Mesenchymal stem cell (in vitro differentiated cells and primary cell): ENCODE results near the gene MTG1.

ENCODE experiments used
- DNase-seq: peaks from one replicate; pipeline ENCODE4 v3.0.0-alpha.2; 2013
- H2AFZ ChIP-seq: one replicate; pipeline ENCODE4 v1.6.1; 2013; ENCODE audit warnings: low read depth, mild to moderate bottlenecking, control low read depth, inconsistent platforms, low read length, moderate library complexity
- H2AK5ac ChIP-seq: 2 replicates; pipeline ENCODE4 v1.6.1; 2013; ENCODE audit warnings: low read length, moderate library complexity, mild to moderate bottlenecking, inconsistent platforms; ENCODE audit not compliant: severe bottlenecking
- H2BK120ac ChIP-seq: one replicate; pipeline ENCODE4 v1.6.1; 2013; ENCODE audit warnings: low read depth, mild to moderate bottlenecking, inconsistent platforms, low read length, moderate library complexity
- H2BK12ac ChIP-seq, 2 experiments: one replicate each; pipeline ENCODE4 v1.6.1; 2013; ENCODE audit warnings: inconsistent platforms in 2 of 2, low read length in 2 of 2, mild to moderate bottlenecking in 2 of 2, moderate library complexity in 2 of 2, control low read depth in 1 of 2
- H2BK15ac ChIP-seq: one replicate; pipeline ENCODE4 v1.6.1; 2013; ENCODE audit warnings: mild to moderate bottlenecking, low read depth, inconsistent platforms; ENCODE audit not compliant: poor library complexity, severe bottlenecking
- H2BK5ac ChIP-seq: 2 replicates; pipeline ENCODE4 v1.6.1; 2013; ENCODE audit warnings: low read depth, mild to moderate bottlenecking, low read length, control low read depth, inconsistent platforms; ENCODE audit not compliant: poor library complexity, severe bottlenecking
- H3K14ac ChIP-seq, 2 experiments: one replicate each; pipeline ENCODE4 v1.6.1; 2013; ENCODE audit warnings: inconsistent platforms in 2 of 2, low read length in 2 of 2, control low read depth in 1 of 2, mild to moderate bottlenecking in 1 of 2, moderate library complexity in 1 of 2
- H3K18ac ChIP-seq, 2 experiments: one replicate each; pipeline ENCODE4 v1.6.1; 2013; ENCODE audit warnings: inconsistent platforms in 2 of 2, low read length in 2 of 2, control low read depth in 1 of 2, low read depth in 1 of 2, mild to moderate bottlenecking in 1 of 2
- H3K23ac ChIP-seq, 2 experiments: one replicate each; pipeline ENCODE4 v1.6.1; 2013; ENCODE audit warnings: inconsistent platforms in 2 of 2, low read length in 2 of 2, mild to moderate bottlenecking in 2 of 2, moderate library complexity in 2 of 2, control low read depth in 1 of 2
- H3K27ac ChIP-seq: 2 replicates; pipeline ENCODE4 v1.5.1; 2013; ENCODE audit warnings: mild to moderate bottlenecking, moderate library complexity, low read length, control low read depth, inconsistent platforms; ENCODE audit not compliant: poor library complexity, severe bottlenecking
- H3K27me3 ChIP-seq, 2 experiments: 2 replicates each; pipeline versions ENCODE4 v1.6.1 to v1.7.0; 2013; ENCODE audit warnings: low read length in 2 of 2, mild to moderate bottlenecking in 2 of 2, moderate library complexity in 2 of 2, control low read depth in 1 of 2, inconsistent platforms in 1 of 2; ENCODE audit not compliant: control insufficient read depth in 1 of 2, insufficient read depth in 1 of 2
- H3K36me3 ChIP-seq, 2 experiments: 2 replicates each; pipeline versions ENCODE4 v1.6.1 to v1.7.0; 2013; ENCODE audit warnings: low read length in 2 of 2, control low read depth in 1 of 2, inconsistent platforms in 1 of 2, low read depth in 1 of 2, mild to moderate bottlenecking in 1 of 2; ENCODE audit not compliant: insufficient read depth in 2 of 2, control insufficient read depth in 1 of 2
- H3K4ac ChIP-seq, 2 experiments: one replicate each; pipeline ENCODE4 v1.6.1; 2013; ENCODE audit warnings: inconsistent platforms in 2 of 2, low read length in 2 of 2, mild to moderate bottlenecking in 2 of 2, moderate library complexity in 2 of 2, control low read depth in 1 of 2, low read depth in 1 of 2
- H3K4me1 ChIP-seq: 2 replicates; pipeline ENCODE4 v1.6.1; 2013; ENCODE audit warnings: low read depth, low read length, control low read depth; ENCODE audit not compliant: control insufficient read depth, insufficient read depth
- H3K4me2 ChIP-seq: 2 replicates; pipeline ENCODE4 v1.6.1; 2013; ENCODE audit warnings: low read length, mild to moderate bottlenecking, inconsistent platforms; ENCODE audit not compliant: poor library complexity, severe bottlenecking
- H3K4me3 ChIP-seq, 2 experiments: 2 replicates each; pipeline versions ENCODE4 v1.5.1 to v1.7.0; 2013; ENCODE audit warnings: low read length in 2 of 2, mild to moderate bottlenecking in 2 of 2, control low read depth in 1 of 2, low read depth in 1 of 2; ENCODE audit not compliant: insufficient read depth in 1 of 2
- H3K79me1 ChIP-seq: replicated peaks from 2 replicates; pipeline ENCODE4 v1.6.1; 2013; ENCODE audit warnings: mild to moderate bottlenecking, control low read depth, low read length, inconsistent platforms; ENCODE audit not compliant: poor library complexity, severe bottlenecking
- H3K9ac ChIP-seq: 2 replicates; pipeline ENCODE4 v1.7.0; 2013; ENCODE audit warnings: mild to moderate bottlenecking, low read length, moderate library complexity
- H3K9me3 ChIP-seq: 2 replicates; pipeline ENCODE4 v1.7.0; 2013; ENCODE audit warnings: mild to moderate bottlenecking, low read length; ENCODE audit not compliant: control insufficient read depth
- H4K8ac ChIP-seq: one replicate; pipeline ENCODE4 v1.6.1; 2013; ENCODE audit warnings: inconsistent platforms, mild to moderate bottlenecking, low read length, moderate library complexity
- H4K91ac ChIP-seq: one replicate; pipeline ENCODE4 v1.6.1; 2013; ENCODE audit warnings: mild to moderate bottlenecking, low read length, inconsistent platforms
- WGBS: methylation state at CpG from one replicate; pipeline ENCODE4 v1.1.7; 2013; ENCODE audit warnings: mixed read lengths; 5-methylcytosine and 5-hydroxymethylcytosine counted together

Gene MTG1

DNA sequence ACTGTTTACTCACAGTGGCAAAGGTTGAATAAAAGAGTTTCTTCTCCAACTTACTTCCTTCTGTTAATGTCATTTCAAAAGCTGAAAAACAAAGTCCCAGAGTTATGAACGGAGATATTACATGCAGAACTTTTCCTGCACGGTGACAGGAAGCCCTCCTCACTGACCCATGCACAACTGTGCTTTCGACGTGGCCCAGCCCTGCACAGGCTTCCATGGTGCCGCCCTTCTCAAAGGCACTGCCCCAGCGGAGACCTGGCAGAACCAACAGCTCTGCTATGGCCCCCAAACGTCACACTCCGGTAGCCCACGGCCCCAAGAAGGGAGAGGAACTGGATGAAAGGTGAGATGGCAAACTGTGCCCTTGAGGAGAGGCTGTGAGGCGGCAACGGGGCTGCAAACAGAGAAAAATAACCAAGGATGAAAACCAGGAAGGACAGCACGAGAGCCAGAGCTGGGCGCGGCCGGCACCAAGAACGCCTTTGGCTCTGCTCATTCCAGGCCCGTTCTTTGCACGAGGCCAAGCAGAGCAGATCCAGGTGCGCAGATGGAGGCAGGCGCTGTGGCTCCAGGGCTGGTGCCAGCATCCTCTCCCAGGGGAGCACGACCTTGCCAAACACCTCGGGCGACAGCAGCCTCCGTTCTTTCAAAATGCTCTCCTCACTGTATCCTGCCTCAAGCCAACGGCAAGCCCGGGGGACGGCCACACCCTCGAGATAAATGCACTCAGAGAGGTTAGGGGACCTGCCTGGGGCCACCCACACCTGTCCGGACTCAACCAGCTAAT, 29.1 kb upstream of the MTG1 start:
- Histone ChIP-seq H3K4me3 (no peak overlapping the region), H3K9me3 (no peaks in the 10 kb centered on the region), H2AK5ac (no peak overlapping the region), H2BK5ac (no peak overlapping the region), H2AFZ (no peak overlapping the region), H2BK120ac (no peak overlapping the region), H4K8ac (no peak overlapping the region), H3K14ac (no peak overlapping the region), H4K91ac (no peak overlapping the region), H3K79me1 (peaks cover 22% of the 10 kb centered on the region), H2BK12ac (no peak overlapping the region), H3K4me2 (no peak overlapping the region), H2BK15ac (no peak overlapping the region), H3K27ac (no peak overlapping the region), H3K4me1 (no peaks in the 10 kb centered on the region), H3K36me3 (peaks cover 68 to 71% of the 10 kb centered on the region in 2 experiments), H3K9ac (no peak overlapping the region), H3K4ac (no peak overlapping the region), H3K23ac (no peak overlapping the region), H3K27me3 (no peaks in the 10 kb centered on the region), H3K18ac (no peak overlapping the region)
- no peak for DNase-seq
- WGBS, result 97% methylated on average over 29 of the region's 29 CpGs

DNA sequence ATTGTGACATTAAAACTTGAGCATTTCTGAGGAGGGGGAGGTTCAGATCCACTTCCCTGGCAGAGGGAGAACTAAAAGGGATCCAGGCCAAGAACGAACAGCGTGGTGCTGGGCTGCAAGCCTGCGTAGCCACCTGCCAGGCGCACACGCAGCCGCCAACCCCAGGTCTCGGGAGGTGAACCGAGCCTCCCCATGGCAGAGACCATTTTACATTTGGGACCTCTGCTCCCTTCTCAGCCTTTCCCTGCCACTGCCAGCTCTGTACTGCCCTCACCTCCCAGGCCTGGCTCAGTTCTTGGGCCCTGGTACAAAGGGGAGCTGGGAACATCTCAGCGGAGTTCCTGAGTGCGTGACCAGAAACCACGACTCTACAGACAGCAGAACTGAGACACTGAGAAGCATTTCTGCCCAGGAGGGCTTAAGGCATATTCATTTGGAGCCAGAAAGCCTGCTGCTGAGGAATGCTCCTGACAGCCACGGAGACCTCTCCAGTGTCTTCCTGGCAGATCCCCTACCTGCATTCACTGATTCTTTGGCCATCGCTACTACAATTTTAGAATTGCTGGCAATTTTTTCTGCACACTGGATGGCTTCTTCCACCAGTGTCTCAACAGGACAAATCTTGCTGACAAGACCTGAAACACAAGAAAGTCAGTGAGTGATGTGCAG, 28.4 kb upstream of the MTG1 start:
- Histone ChIP-seq H3K18ac (no peak overlapping the region), H3K4ac (no peak overlapping the region), H2AK5ac (no peak overlapping the region), H2BK120ac (no peak overlapping the region), H4K91ac (no peak overlapping the region), H3K79me1 (peaks cover 29% of the 10 kb centered on the region), H3K9me3 (no peaks in the 10 kb centered on the region), H3K4me2 (no peak overlapping the region), H3K4me1 (no peaks in the 10 kb centered on the region), H2AFZ (no peak overlapping the region), H3K4me3 (no peak overlapping the region), H3K14ac (no peak overlapping the region), H3K36me3 (peaks cover 76 to 78% of the 10 kb centered on the region in 2 experiments), H2BK12ac (no peak overlapping the region), H3K27ac (no peak overlapping the region), H2BK15ac (no peak overlapping the region), H3K23ac (no peak overlapping the region), H4K8ac (no peak overlapping the region), H3K9ac (no peak overlapping the region), H3K27me3 (no peaks in the 10 kb centered on the region), H2BK5ac (no peak overlapping the region)
- 93% methylated on average over 13 of the region's 13 CpGs for WGBS
- DNase-seq, result no peak

DNA sequence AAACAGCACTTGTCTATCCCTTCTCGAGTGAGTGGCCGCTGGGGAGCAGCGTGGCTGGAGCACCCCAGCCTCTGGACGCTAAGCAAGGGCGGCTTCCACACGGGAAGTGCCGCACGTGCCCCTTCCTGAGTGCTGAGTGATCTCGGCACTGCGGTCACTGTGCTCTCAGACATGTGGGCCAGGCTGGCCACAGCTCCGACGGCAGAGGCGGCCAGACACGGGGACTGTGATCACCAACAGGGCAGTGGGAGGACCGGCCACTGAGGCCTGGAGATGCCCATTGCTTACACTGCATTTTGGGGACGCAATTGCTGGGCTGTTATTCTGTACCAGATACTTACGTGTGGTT, 27.9 kb upstream of the MTG1 start:
- H2BK5ac ChIP-seq, result no peak overlapping the region

DNA sequence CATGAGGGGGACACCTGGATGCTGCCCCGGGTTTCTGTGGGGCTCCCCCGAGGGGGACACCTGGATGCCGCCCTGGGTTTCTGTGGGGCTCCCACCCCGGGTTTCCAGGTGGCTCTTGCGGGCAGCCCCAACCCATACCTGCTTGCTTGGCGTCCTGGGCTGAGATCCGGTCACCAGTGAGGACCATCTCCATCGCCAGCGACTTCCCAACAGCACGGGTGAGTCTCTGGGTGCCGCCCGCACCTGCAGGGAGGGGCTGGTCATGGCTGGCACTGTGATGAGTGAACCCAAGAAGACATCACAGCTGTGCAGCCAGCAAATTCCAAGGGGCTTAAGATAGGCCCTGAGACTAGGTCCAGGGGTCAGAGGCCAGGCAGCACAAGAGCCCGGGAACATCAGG, 27.2 kb upstream of the MTG1 start:
- H2BK5ac ChIP-seq, result no peak overlapping the region
- no peak overlapping the region for H4K91ac ChIP-seq
- H3K4me2 ChIP-seq, result no peak overlapping the region
- H2BK12ac ChIP-seq, result no peak overlapping the region
- H3K27me3 ChIP-seq, result no peaks in the 10 kb centered on the region
- H3K4me1 ChIP-seq, result peaks cover 6% of the 10 kb centered on the region
- 96% methylated on average over 13 of the region's 13 CpGs for WGBS
- no peak overlapping the region for H3K18ac ChIP-seq
- H3K4me3 ChIP-seq, result no peak overlapping the region
- DNase-seq, result no peak
- H2BK15ac ChIP-seq, result no peak overlapping the region
- H2BK120ac ChIP-seq, result no peak overlapping the region
- H2AFZ ChIP-seq, result no peak overlapping the region
- H4K8ac ChIP-seq, result no peak overlapping the region
- no peak overlapping the region for H3K27ac ChIP-seq
- H3K23ac ChIP-seq, result no peak overlapping the region
- H2AK5ac ChIP-seq, result no peak overlapping the region
- H3K9ac ChIP-seq, result no peak overlapping the region
- no peaks in the 10 kb centered on the region for H3K9me3 ChIP-seq
- peaks cover 35% of the 10 kb centered on the region for H3K79me1 ChIP-seq
- no peak overlapping the region for H3K4ac ChIP-seq
- H3K14ac ChIP-seq, result no peak overlapping the region
- H3K36me3 ChIP-seq, result peaks cover 79 to 80% of the 10 kb centered on the region in 2 experiments

More for the DNA sequence above, 27.9 kb upstream of the MTG1 start:
- Histone ChIP-seq H2BK15ac (no peak overlapping the region), H3K79me1 (peaks cover 30% of the 10 kb centered on the region), H4K91ac (no peak overlapping the region), H3K4me1 (no peaks in the 10 kb centered on the region), H2BK120ac (no peak overlapping the region), H3K4ac (no peak overlapping the region), H2AFZ (no peak overlapping the region), H3K4me2 (no peak overlapping the region), H3K23ac (no peak overlapping the region), H3K9me3 (no peaks in the 10 kb centered on the region), H2AK5ac (no peak overlapping the region), H3K4me3 (no peak overlapping the region), H4K8ac (no peak overlapping the region), H3K18ac (no peak overlapping the region), H3K27me3 (no peaks in the 10 kb centered on the region), H2BK12ac (no peak overlapping the region), H3K27ac (no peak overlapping the region), H3K9ac (no peak overlapping the region), H3K36me3 (peaks cover 79 to 80% of the 10 kb centered on the region in 2 experiments), H3K14ac (no peak overlapping the region)
- 91% methylated on average over 17 of the region's 17 CpGs for WGBS
- DNase-seq, result no peak
